NCI-H1105 treated with DMSO at 0.1 percent for 48 hours (cell line): Measurements from ENCODE around the gene ZNF205.
A peak's percentile ranks its signal among the peaks of the same experiment; 100 is the strongest.
"Not testable (repeated sequence)": the region's sequence is repeated elsewhere in the genome, so short reads cannot be mapped to it uniquely, and the experiment has no call there.

ENCODE experiments used
- DNase-seq: peaks from one replicate; lab custom pipeline; 2025; lab: John Stamatoyannopoulos, UW

ZNF205 gene

GRCh38 chr16:3131755-3132377 is 19.5 kb downstream of the ZNF205 start:
- peak; percentile 4 for DNase-seq

- DNase-seq, result no peak
These were observed 21.5 kb downstream of the ZNF205 start for GRCh38 chr16:3133844-3134243.

GRCh38 chr16:3134338-3135125 is 22.1 kb downstream of the ZNF205 start, which contains the start of gene ZNF213:
Gene ZNF213, plus strand, starts transcription at chr16:3135029. Its CDS starts 2,252 bp downstream, at chr16:3137281.
- peak; percentile 92 for DNase-seq

GRCh38 chr16:3135126-3135715 is 22.8 kb downstream of the ZNF205 start:
- no peak for DNase-seq

- no peak for DNase-seq
These were observed 24.9 kb downstream of the ZNF205 start for GRCh38 chr16:3137267-3137666.

- no peak for DNase-seq
These were observed 26.0 kb downstream of the ZNF205 start for GRCh38 chr16:3138342-3138741.

GRCh38 chr16:3138823-3139426 is 26.5 kb downstream of the ZNF205 start:
- no peak for DNase-seq

- not testable (repeated sequence) for DNase-seq
These were observed 27.2 kb downstream of the ZNF205 start for GRCh38 chr16:3139561-3139960.

GRCh38 chr16:3140603-3141427 is 28.4 kb downstream of the ZNF205 start:
- no peak for DNase-seq

GRCh38 chr16:3141781-3142311 is 29.5 kb downstream of the ZNF205 start:
- DNase-seq, result no peak

GRCh38 chr16:3142327-3142726 is 29.9 kb downstream of the ZNF205 start:
- DNase-seq, result no peak

GRCh38 chr16:3142770-3143169 is 30.4 kb downstream of the ZNF205 start:
- DNase-seq, result no peak

GRCh38 chr16:3143189-3143588 is 30.8 kb downstream of the ZNF205 start:
- DNase-seq, result no peak

- DNase-seq, result no peak
These were observed 31.4 kb downstream of the ZNF205 start for GRCh38 chr16:3143598-3144320.

- no peak for DNase-seq
These were observed 32.1 kb downstream of the ZNF205 start for GRCh38 chr16:3144321-3144983.

GRCh38 chr16:3145151-3145550 is 32.8 kb downstream of the ZNF205 start:
- no peak for DNase-seq

GRCh38 chr16:3145660-3146059 is 33.3 kb downstream of the ZNF205 start:
- DNase-seq, result no peak

GRCh38 chr16:3147046-3147756 is 34.8 kb downstream of the ZNF205 start:
- no peak for DNase-seq

- DNase-seq, result no peak
These were observed 35.3 kb downstream of the ZNF205 start for GRCh38 chr16:3147757-3148104.
